Spleen (tissue), 11 donors: ENCODE measurements around the gene FMR1NB. TPM values are rescaled to one million over a fixed set of nuclear protein-coding genes. Genes with fewer than 3 reads are reported as not detected.

Source experiments
- DNase-seq: peaks from one replicate; pipeline ENCODE4 v3.0.0-alpha.2; 2020
- H3K27ac ChIP-seq, 8 donors: fragments of 200-600 bp; sonication (generic) in 7 of 8; 1 replicate in 4 of 8; 2 replicates in 4 of 8; pipeline versions ENCODE4 v1.5.0 to v1.8.0; 2016 to 2021; ENCODE audit warnings: inconsistent platforms in 4 of 8, mild to moderate bottlenecking in 4 of 8, moderate library complexity in 1 of 8
- H3K27me3 ChIP-seq, 7 donors: fragments of 200-600 bp; sonication (generic) in 6 of 7; replicated peaks in 1 of 7; 1 replicate in 4 of 7; 2 replicates in 3 of 7; pipeline versions ENCODE4 v1.5.0 to v1.8.0; 2016 to 2021; ENCODE audit warnings: inconsistent platforms in 3 of 7, mild to moderate bottlenecking in 1 of 7
- H3K36me3 ChIP-seq, 6 donors: fragments of 200-600 bp; sonication (generic) in 5 of 6; 1 replicate in 4 of 6; 2 replicates in 2 of 6; pipeline versions ENCODE4 v1.5.0 to v1.8.0; 2016 to 2021; ENCODE audit warnings: inconsistent platforms in 2 of 6
- H3K4me1 ChIP-seq, 6 donors: fragments of 200-600 bp; sonication (generic) in 5 of 6; 1 replicate in 3 of 6; 2 replicates in 3 of 6; pipeline versions ENCODE4 v1.5.0 to v1.8.0; 2016 to 2021; ENCODE audit warnings: inconsistent platforms in 3 of 6
- H3K4me3 ChIP-seq, 8 donors: fragments of 200-600 bp; sonication (generic) in 7 of 8; 1 replicate in 4 of 8; 2 replicates in 4 of 8; pipeline versions ENCODE4 v1.5.0 to v1.8.0; 2016 to 2021; ENCODE audit warnings: inconsistent platforms in 4 of 8, mild to moderate bottlenecking in 4 of 8, moderate library complexity in 2 of 8
- H3K9me3 ChIP-seq, 8 donors: fragments of 200-600 bp; sonication (generic) in 7 of 8; 1 replicate in 4 of 8; 2 replicates in 4 of 8; pipeline versions ENCODE4 v1.5.0 to v1.8.0; 2016 to 2021; ENCODE audit warnings: inconsistent platforms in 4 of 8
- CTCF ChIP-seq, 11 experiments: fragments of 200-600 bp in 7 of 11; fragments of 450-650 bp in 4 of 11; sonication (generic) in 4 of 11; IDR thresholded peaks in 8 of 11; conservative IDR thresholded peaks in 3 of 11; 1 replicate in 7 of 11; 2 replicates in 4 of 11; pipeline versions ENCODE4 v1.4.0 to v1.8.0; 2016 to 2021; ENCODE audit warnings: antibody characterized with exemption in 11 of 11, inconsistent platforms in 4 of 11, mild to moderate bottlenecking in 1 of 11
- POLR2A ChIP-seq, 3 donors: fragments of 450-650 bp; IDR thresholded peaks; one replicate each; pipeline ENCODE4 v1.5.1; 2017; ENCODE audit warnings: antibody characterized with exemption in 3 of 3, mild to moderate bottlenecking in 1 of 3
- POLR2AphosphoS5 ChIP-seq, 3 donors: sonication (generic); formaldehyde crosslinking; IDR thresholded peaks; one replicate each; pipeline ENCODE4 v1.5.1; 2017; ENCODE audit warnings: antibody characterized with exemption in 3 of 3
- WGBS, 5 donors: extraction: QIAGEN DNeasy Blood & Tissue Kit in 3 of 5; methylation state at CpG; one replicate each; pipeline versions ENCODE4 v1.1.5 to v1.1.7; 2013 to 2018; 5-methylcytosine and 5-hydroxymethylcytosine counted together
- intact Hi-C: fragments of 100-400 bp; cut with DNase I; formaldehyde crosslinking; loops from one replicate; pipeline ENCODE4 v1.15.0; 2023; ENCODE audit warnings: low total_unique reads
- polyA plus RNA-seq, 3 donors: library from polyadenylated mRNA; stranded (reverse); fragments of 200-250 nt; gene quantifications; one replicate each; pipeline ENCODE4 v1.2.1, GENCODE V29; 2013
- total RNA-seq, 7 donors: library from RNA; depleted of rRNA in 3 of 7; stranded (reverse); fragments of >200 nt in 3 of 7; fragmentation: NEBNext Ultra II Directional in 4 of 7; extraction: Animal tissue kit (Norgen Biotek cat#: 25700) in 4 of 7; gene quantifications; one replicate each; pipeline versions ENCODE4 v1.1.0 to v1.2.1, GENCODE V29; 2016 to 2021
- donor health status: healthy with polysubstance abuse.
- donor health status: DM: no; HTN: no; CAD: no; lungs with moderate emphysema.
- donor health status: DM: no; HTN: no; CAD: no.
- donor health status: Bipolar disorder and iron deficiency.
- donor health status: healthy.
- donor health status: DM: no; HTN: no; CAD: no.
- donor health status: DM: yes; HTN: yes; CAD: no.

Gene FMR1NB
- total and polyA plus RNA-seq, 10 donors: 0.08 to 0.33 TPM; not detected in 8

GRCh38 chrX:147958291-147958690 lies 22.8 kb upstream of the FMR1NB start:
- intact Hi-C loops: no loop called here
- H3K27me3 ChIP-seq: no peaks in the 10 kb centered on the region
- 59 to 100% (median 92%) methylated on average over 1 of the region's 1 CpG for WGBS, 5 donors
- H3K4me1 ChIP-seq: no peaks in the 10 kb centered on the region
- H3K27ac ChIP-seq: no peak overlapping the region
- no peak overlapping the region for H3K4me3 ChIP-seq
- H3K36me3 ChIP-seq: no peaks in the 10 kb centered on the region
- no peaks in the 10 kb centered on the region for H3K9me3 ChIP-seq
- no peak for DNase-seq
- TF ChIP-seq POLR2A (IDR thresholded peaks at IDR 0.05) (no peak), CTCF (IDR thresholded peaks at IDR 0.05 in 8 of 11, conservative IDR thresholded peaks at IDR 0.05 in 3 of 11) (no peak), POLR2AphosphoS5 (IDR thresholded peaks at IDR 0.05) (no peak)

- Histone ChIP-seq H3K36me3 (no peaks in the 10 kb centered on the region), H3K27me3 (no peaks in the 10 kb centered on the region), H3K4me3 (no peak overlapping the region), H3K4me1 (no peaks in the 10 kb centered on the region), H3K27ac (no peak overlapping the region), H3K9me3 (no peaks in the 10 kb centered on the region)
- no peak for DNase-seq
- 63 to 100% (median 92%) methylated on average over 2 of the region's 2 CpGs for WGBS, 5 donors
- TF ChIP-seq CTCF (IDR thresholded peaks at IDR 0.05 in 8 of 11, conservative IDR thresholded peaks at IDR 0.05 in 3 of 11) (no peak), POLR2A (IDR thresholded peaks at IDR 0.05) (no peak), POLR2AphosphoS5 (IDR thresholded peaks at IDR 0.05) (no peak)
- intact Hi-C loops: no loop called here
Measured at GRCh38 chrX:147960722-147961121, 20.4 kb upstream of the FMR1NB start.

GRCh38 chrX:147962476-147962875 lies 18.7 kb upstream of the FMR1NB start:
- TF ChIP-seq POLR2A (IDR thresholded peaks at IDR 0.05) (no peak), CTCF (IDR thresholded peaks at IDR 0.05 in 8 of 11, conservative IDR thresholded peaks at IDR 0.05 in 3 of 11) (no peak), POLR2AphosphoS5 (IDR thresholded peaks at IDR 0.05) (no peak)
- WGBS, 5 donors: 69 to 79% (median 73%) methylated on average over 1 of the region's 1 CpG; no CpG with 5 or more reads in 1 of the 5 donors
- H3K4me3 ChIP-seq: no peak overlapping the region

GRCh38 chrX:147978931-147979330 lies 2.2 kb upstream of the FMR1NB start:
- no peak for TF ChIP-seq CTCF (IDR thresholded peaks at IDR 0.05 in 8 of 11, conservative IDR thresholded peaks at IDR 0.05 in 3 of 11)
- TF ChIP-seq POLR2A (IDR thresholded peaks at IDR 0.05): no peak
- TF ChIP-seq POLR2AphosphoS5 (IDR thresholded peaks at IDR 0.05): no peak
- Histone ChIP-seq H3K27me3 (no peaks in the 10 kb centered on the region), H3K27ac (no peak overlapping the region), H3K4me3 (no peak overlapping the region), H3K36me3 (no peaks in the 10 kb centered on the region), H3K4me1 (no peaks in the 10 kb centered on the region), H3K9me3 (peaks cover 0 to 5% (median 0%) of the 10 kb centered on the region in 8 donors)
- no peak for DNase-seq
- 53 to 86% (median 76%) methylated on average over 3 to 6 of the region's 6 CpGs for WGBS, 5 donors
- intact Hi-C loops: no loop called here

More at GRCh38 chrX:147962476-147962875, 18.7 kb upstream of the FMR1NB start:
- DNase-seq: no peak
- Histone ChIP-seq H3K27ac (no peak overlapping the region), H3K27me3 (no peaks in the 10 kb centered on the region), H3K9me3 (no peaks in the 10 kb centered on the region), H3K36me3 (no peaks in the 10 kb centered on the region), H3K4me1 (no peaks in the 10 kb centered on the region)
- intact Hi-C loops: no loop called here
